Tibial nerve (tissue), 4 donors: ENCODE data around the gene CIZ1. TPM values are rescaled to one million over a fixed set of nuclear protein-coding genes. Genes with fewer than 3 reads are reported as not detected.
"Not testable (repeated sequence)": the region's sequence is repeated elsewhere in the genome, so short reads cannot be mapped to it uniquely, and the experiment has no call there.

Experiments
- DNase-seq, 2 donors: peaks; one replicate each; pipeline ENCODE4 v3.0.0-alpha.2; 2019; ENCODE audit warnings: low spot score in 2 of 2
- H3K27ac ChIP-seq, 4 donors: fragments of 200-600 bp; sonication (generic) in 3 of 4; one replicate each; pipeline ENCODE4 v1.5.1; 2017 to 2019; ENCODE audit warnings: mild to moderate bottlenecking in 1 of 4
- H3K27me3 ChIP-seq, 2 donors: fragments of 200-600 bp; sonication (generic) in 1 of 2; one replicate each; pipeline versions ENCODE4 v1.5.1 to v1.6.0; 2017 to 2019
- H3K36me3 ChIP-seq, 3 donors: fragments of 200-600 bp; sonication (generic); one replicate each; pipeline ENCODE4 v1.5.1; 2018 to 2019
- H3K4me1 ChIP-seq, 4 donors: fragments of 200-600 bp; sonication (generic) in 3 of 4; one replicate each; pipeline ENCODE4 v1.5.1; 2017 to 2019
- H3K4me3 ChIP-seq, 4 donors: fragments of 200-600 bp; sonication (generic) in 3 of 4; one replicate each; pipeline ENCODE4 v1.5.1; 2017 to 2019; ENCODE audit warnings: mild to moderate bottlenecking in 1 of 4, moderate library complexity in 1 of 4
- H3K9me3 ChIP-seq, 4 donors: fragments of 200-600 bp; sonication (generic) in 3 of 4; one replicate each; pipeline ENCODE4 v1.5.1; 2017 to 2019
- EP300 ChIP-seq, 2 donors: sonication (generic); formaldehyde crosslinking; IDR thresholded peaks; one replicate each; pipeline ENCODE4 v1.6.1; 2017; ENCODE audit warnings: antibody characterized with exemption in 2 of 2, mild to moderate bottlenecking in 1 of 2
- POLR2A ChIP-seq, 2 donors: fragments of 450-650 bp; IDR thresholded peaks; one replicate each; pipeline ENCODE4 v1.6.1; 2017; ENCODE audit warnings: antibody characterized with exemption in 2 of 2, mild to moderate bottlenecking in 2 of 2, moderate library complexity in 2 of 2
- WGBS, 2 donors: methylation state at CpG; one replicate each; pipeline ENCODE4 v1.1.5; 2018; 5-methylcytosine and 5-hydroxymethylcytosine counted together
- total RNA-seq, 4 donors: library from RNA; depleted of rRNA; stranded (reverse); fragments of >200 nt; gene quantifications; one replicate each; pipeline ENCODE4 v1.1.0, GENCODE V29; 2016
- TF ChIP-seq, protein P1 (sequence below), 5 experiments: fragments of 200-600 bp in 3 of 5; fragments of 450-650 bp in 2 of 5; sonication (generic) in 3 of 5; IDR thresholded peaks; one replicate each; pipeline ENCODE4 v1.5.1; 2016 to 2019; ENCODE audit warnings: antibody characterized with exemption in 5 of 5, mild to moderate bottlenecking in 3 of 5, moderate library complexity in 2 of 5

Gene CIZ1
- total RNA-seq, 4 donors from 2014 or later: 59.4 to 99.3 (median 71.4) TPM

DNA sequence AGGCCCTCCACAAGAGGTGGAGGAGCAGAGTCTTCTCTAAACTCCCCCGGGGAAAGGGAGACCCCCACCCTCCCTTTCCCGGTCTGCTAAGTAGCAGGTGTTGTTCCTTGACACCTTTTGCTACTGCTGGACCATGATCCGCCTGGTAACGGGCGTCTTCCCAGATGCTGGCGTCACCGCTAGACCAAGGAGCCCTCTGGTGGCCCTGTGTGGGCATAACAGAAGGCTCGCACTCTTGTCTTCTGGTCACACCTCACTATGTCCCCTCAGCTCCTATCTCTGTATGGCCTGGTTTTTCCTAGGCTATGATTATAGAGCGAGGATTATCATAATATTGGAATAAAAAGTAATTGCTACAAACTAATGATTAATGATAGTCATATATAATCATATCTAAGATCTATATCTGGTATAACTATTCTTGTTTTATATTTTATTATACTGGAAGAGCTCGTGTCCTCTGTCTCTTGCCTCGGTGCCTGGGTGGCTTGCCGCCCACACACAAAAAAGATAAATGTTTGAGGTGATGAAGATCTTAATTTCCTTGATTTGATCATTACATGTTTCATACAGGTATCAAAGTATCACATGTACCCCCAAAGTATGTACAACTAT lies 61.3 kb downstream of the CIZ1 start:
- not testable (repeated sequence) for H3K36me3 ChIP-seq, H3K9me3 ChIP-seq, H3K27ac ChIP-seq, H3K4me3 ChIP-seq, H3K27me3 ChIP-seq
- 25 to 36% methylated on average over 10 to 11 of the region's 12 CpGs for WGBS, 2 donors
- H3K4me1 ChIP-seq: peaks cover 0 to 30% (median 25%) of the 10 kb centered on the region in 4 donors
- peak in 1 of 2 donors; percentile 55 for DNase-seq
- TF ChIP-seq, protein P1, sequence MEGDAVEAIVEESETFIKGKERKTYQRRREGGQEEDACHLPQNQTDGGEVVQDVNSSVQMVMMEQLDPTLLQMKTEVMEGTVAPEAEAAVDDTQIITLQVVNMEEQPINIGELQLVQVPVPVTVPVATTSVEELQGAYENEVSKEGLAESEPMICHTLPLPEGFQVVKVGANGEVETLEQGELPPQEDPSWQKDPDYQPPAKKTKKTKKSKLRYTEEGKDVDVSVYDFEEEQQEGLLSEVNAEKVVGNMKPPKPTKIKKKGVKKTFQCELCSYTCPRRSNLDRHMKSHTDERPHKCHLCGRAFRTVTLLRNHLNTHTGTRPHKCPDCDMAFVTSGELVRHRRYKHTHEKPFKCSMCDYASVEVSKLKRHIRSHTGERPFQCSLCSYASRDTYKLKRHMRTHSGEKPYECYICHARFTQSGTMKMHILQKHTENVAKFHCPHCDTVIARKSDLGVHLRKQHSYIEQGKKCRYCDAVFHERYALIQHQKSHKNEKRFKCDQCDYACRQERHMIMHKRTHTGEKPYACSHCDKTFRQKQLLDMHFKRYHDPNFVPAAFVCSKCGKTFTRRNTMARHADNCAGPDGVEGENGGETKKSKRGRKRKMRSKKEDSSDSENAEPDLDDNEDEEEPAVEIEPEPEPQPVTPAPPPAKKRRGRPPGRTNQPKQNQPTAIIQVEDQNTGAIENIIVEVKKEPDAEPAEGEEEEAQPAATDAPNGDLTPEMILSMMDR (IDR thresholded peaks at IDR 0.05): peak in 3 of 5 experiments; percentile 30 to 48 (median 39)

DNA sequence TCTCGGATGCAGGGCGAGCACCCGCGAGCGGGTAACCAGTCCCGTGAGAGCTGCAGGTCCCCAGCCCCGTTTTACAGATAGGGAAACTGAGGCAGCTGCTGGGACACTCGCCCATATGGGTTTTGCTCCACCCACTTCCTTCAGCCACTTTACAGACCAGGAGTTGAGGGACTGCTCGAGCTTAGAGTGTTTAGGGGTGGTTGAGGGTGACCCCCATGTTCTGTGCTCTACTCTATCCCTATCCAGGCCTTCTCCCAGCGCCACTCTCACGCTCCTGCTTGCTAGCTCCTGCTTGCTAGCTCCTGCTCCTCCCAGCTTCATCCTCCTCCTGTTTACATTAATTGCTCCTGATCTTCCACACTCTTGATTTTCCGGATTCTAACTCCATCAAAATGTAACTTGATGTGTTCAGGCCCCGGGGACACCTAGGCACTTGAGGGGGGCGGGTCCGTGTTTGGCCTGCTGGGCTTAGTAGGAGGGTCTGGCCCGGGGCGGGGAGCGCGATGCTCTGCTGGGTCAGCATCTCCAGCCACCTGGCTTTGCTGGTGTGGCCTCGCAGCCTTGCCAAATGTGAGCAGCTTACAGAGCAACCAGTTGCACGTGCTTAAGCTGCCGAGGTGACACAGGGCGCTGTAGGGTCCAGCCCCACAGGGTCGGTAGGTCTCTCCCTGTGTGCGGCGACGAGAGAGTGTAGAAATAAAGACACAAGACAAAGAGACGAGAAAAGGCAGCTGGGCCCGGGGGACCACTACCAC lies 62.4 kb downstream of the CIZ1 start:
- WGBS, 2 donors: 55 to 56% methylated on average over 27 of the region's 29 CpGs
- Histone ChIP-seq H3K27me3 (no peaks in the 10 kb centered on the region), H3K4me1 (peaks cover 0 to 40% (median 25%) of the 10 kb centered on the region in 4 donors), H3K9me3 (peaks cover 0 to 6% (median 0%) of the 10 kb centered on the region in 4 donors), H3K36me3 (peaks cover 0 to 13% (median 0%) of the 10 kb centered on the region in 3 donors), H3K4me3 (peak overlapping the region; percentile 83 to 99 (median 93)), H3K27ac (peak overlapping the region; percentile 94 to 96 (median 94))
- DNase-seq: no peak
- TF ChIP-seq EP300 (IDR thresholded peaks at IDR 0.05) (no peak), POLR2A (IDR thresholded peaks at IDR 0.05) (no peak)
- TF ChIP-seq, protein P1 (IDR thresholded peaks at IDR 0.05): no peak

DNA sequence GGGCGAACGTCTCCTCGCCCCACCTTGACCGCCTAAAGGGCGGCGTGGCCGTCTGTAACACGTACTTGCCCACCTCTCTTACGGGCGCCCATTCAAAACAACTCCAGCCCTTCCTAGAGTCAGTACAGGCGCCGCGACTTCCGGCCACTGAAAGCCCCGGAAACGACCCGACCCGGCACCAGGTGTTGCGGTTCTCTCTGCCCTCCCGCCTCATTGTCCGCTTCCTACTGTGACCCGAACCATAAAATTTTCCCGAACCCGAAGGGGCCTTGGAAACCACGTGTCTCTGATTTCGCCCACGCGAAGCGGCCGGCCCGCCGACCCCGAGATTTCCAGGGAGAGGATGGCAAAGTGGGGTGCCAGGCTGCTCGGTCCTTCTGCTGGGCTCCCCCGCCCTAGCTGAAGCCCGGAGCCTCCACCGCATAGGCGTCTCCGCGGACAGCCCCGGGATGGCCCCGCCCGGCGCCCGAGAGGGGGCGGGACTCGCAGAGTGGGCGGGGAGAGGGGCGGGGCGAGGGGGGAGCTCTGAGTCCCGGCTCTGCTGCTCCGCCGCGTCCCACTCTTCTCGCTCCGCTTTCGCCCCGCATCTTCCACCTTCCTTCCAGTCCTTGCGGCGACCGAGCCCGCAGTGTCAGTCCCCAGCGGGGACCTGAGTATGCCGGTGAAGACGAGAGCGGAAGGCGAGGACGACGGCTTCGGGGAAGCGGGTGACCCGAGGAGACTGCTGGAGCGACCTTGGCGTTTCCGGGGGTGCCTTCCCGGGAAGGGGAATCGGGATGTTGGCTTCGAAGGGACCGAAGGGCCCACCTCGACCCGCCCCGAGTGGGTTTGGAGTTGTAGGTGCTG lies 63.2 kb downstream of the CIZ1 start:
- no peaks in the 10 kb centered on the region for H3K9me3 ChIP-seq
- 0% methylated on average over 43 to 64 of the region's 82 CpGs for WGBS, 2 donors
- peaks cover 0 to 40% (median 25%) of the 10 kb centered on the region in 4 donors for H3K4me1 ChIP-seq
- peaks cover 0 to 21% (median 0%) of the 10 kb centered on the region in 3 donors for H3K36me3 ChIP-seq
- TF ChIP-seq POLR2A (IDR thresholded peaks at IDR 0.05): peak in 1 of 2 donors; percentile 33
- peak; percentile 42 to 79 for TF ChIP-seq EP300 (IDR thresholded peaks at IDR 0.05)
- TF ChIP-seq, protein P1 (IDR thresholded peaks at IDR 0.05): peak in 1 of 5 experiments; percentile 44
- peak overlapping the region; percentile 83 to 99 (median 93) for H3K4me3 ChIP-seq
- peak; percentile 69 to 79 for DNase-seq
- no peaks in the 10 kb centered on the region for H3K27me3 ChIP-seq
- peak overlapping the region; percentile 94 to 96 (median 94) for H3K27ac ChIP-seq

DNA sequence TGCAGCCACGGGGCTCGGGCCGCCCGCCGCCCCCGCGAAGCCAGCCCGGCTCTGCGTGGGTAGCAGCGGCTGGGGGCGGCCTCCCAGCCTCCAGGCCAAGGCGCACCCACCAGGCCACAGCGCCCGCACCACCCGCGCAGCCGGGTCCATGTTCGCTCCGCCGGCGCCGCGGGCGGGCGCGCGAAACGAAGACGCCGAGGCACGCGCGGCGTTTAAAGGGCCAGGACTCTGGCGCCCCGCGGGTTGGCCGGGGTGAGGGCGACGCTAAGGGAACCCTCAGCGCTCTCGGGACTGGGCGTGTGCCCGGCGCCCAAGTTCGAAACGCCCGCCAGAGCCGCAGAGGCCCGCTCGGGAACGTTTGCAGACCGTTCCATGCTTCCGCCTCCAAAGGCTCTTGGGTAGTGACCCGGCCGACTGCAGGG lies 63.8 kb downstream of the CIZ1 start, which contains the start of gene PTGES2:
Gene PTGES2, minus strand, starts transcription at position 162 of the 422 bp plus-strand sequence. Its CDS starts 12 bp downstream, at position 150.
- WGBS, 2 donors: 0 to 3% methylated on average over 16 to 28 of the region's 56 CpGs
- H3K36me3 ChIP-seq: peaks cover 0 to 27% (median 0%) of the 10 kb centered on the region in 3 donors
- no peaks in the 10 kb centered on the region for H3K27me3 ChIP-seq
- no peak for TF ChIP-seq EP300 (IDR thresholded peaks at IDR 0.05)
- TF ChIP-seq, protein P1 (IDR thresholded peaks at IDR 0.05): peak in 1 of 5 experiments; percentile 37
- peak; percentile 68 to 72 for DNase-seq
- H3K4me3 ChIP-seq: peak within 1 kb of the TSS; percentile 83 to 99 (median 93)
- H3K4me1 ChIP-seq: peaks cover 0 to 40% (median 25%) of the 10 kb centered on the region in 4 donors
- peak within 1 kb of the TSS; percentile 94 to 96 (median 94) for H3K27ac ChIP-seq
- no peaks in the 10 kb centered on the region for H3K9me3 ChIP-seq
